Liver (tissue), 9 donors: ENCODE measurements around the gene TGM5. TPM values are rescaled to one million over a fixed set of nuclear protein-coding genes. Genes with fewer than 3 reads are reported as not detected.
"Not testable (repeated sequence)": the region's sequence is repeated elsewhere in the genome, so short reads cannot be mapped to it uniquely, and the experiment has no call there.

Source experiments
- DNase-seq: peaks from one replicate; pipeline ENCODE4 v3.0.0-alpha.2; 2017; ENCODE audit warnings: low spot score
- H3K27ac ChIP-seq, 2 donors: one replicate each; pipeline ENCODE4 v1.7.0; 2013; ENCODE audit warnings: inconsistent platforms in 2 of 2, low read length in 2 of 2, control low read depth in 1 of 2, low read depth in 1 of 2, mild to moderate bottlenecking in 1 of 2
- H3K27me3 ChIP-seq, 4 donors: one replicate each; pipeline versions ENCODE4 v1.6.1 to v1.7.0; 2013; ENCODE audit warnings: low read length in 3 of 4, inconsistent platforms in 1 of 4, mild to moderate bottlenecking in 1 of 4, moderate library complexity in 1 of 4; ENCODE audit not compliant: control insufficient read depth in 4 of 4, insufficient read depth in 4 of 4
- H3K36me3 ChIP-seq, 4 donors: one replicate each; pipeline versions ENCODE4 v1.6.1 to v1.7.0; 2013; ENCODE audit warnings: low read length in 3 of 4, mild to moderate bottlenecking in 3 of 4, low read depth in 1 of 4, moderate library complexity in 1 of 4; ENCODE audit not compliant: control insufficient read depth in 4 of 4, insufficient read depth in 3 of 4
- H3K4me1 ChIP-seq, 4 donors: one replicate each; pipeline versions ENCODE4 v1.6.1 to v1.7.0; 2013; ENCODE audit warnings: low read length in 3 of 4, mild to moderate bottlenecking in 3 of 4, moderate library complexity in 1 of 4; ENCODE audit not compliant: control insufficient read depth in 4 of 4, insufficient read depth in 4 of 4
- H3K4me3 ChIP-seq, 3 donors: one replicate each; pipeline versions ENCODE4 v1.6.1 to v1.7.0; 2013; ENCODE audit warnings: low read length in 3 of 3, control low read depth in 1 of 3, low read depth in 1 of 3, mild to moderate bottlenecking in 1 of 3
- H3K9ac ChIP-seq, 2 donors: one replicate each; pipeline ENCODE4 v1.7.0; 2013; ENCODE audit warnings: low read length in 2 of 2, mild to moderate bottlenecking in 2 of 2, moderate library complexity in 2 of 2, control low read depth in 1 of 2, low read depth in 1 of 2
- H3K9me3 ChIP-seq, 4 donors: one replicate each; pipeline versions ENCODE4 v1.6.1 to v1.7.0; 2013; ENCODE audit warnings: low read length in 3 of 4; ENCODE audit not compliant: control insufficient read depth in 4 of 4
- ATF3 ChIP-seq: IDR thresholded peaks from 2 replicates; pipeline ENCODE4 v1.6.1; 2016; ENCODE audit warnings: antibody characterized with exemption
- EGR1 ChIP-seq, 2 donors: IDR thresholded peaks; 2 replicates each; pipeline ENCODE4 v1.6.1; 2016 to 2018; ENCODE audit warnings: antibody characterized with exemption in 2 of 2, low read depth in 2 of 2
- FOXA1 ChIP-seq: IDR thresholded peaks from 2 replicates; pipeline ENCODE4 v1.6.1; 2016; ENCODE audit warnings: antibody characterized with exemption
- FOXA2 ChIP-seq: IDR thresholded peaks from 2 replicates; pipeline ENCODE4 v1.6.1; 2016; ENCODE audit warnings: antibody characterized with exemption
- GABPA ChIP-seq, 2 donors: IDR thresholded peaks in 1 of 2; conservative IDR thresholded peaks in 1 of 2; 2 replicates each; pipeline ENCODE4 v1.6.1; 2016; ENCODE audit warnings: antibody characterized with exemption in 2 of 2, mild to moderate bottlenecking in 1 of 2, moderate library complexity in 1 of 2
- HNF4G ChIP-seq: IDR thresholded peaks from 2 replicates; pipeline ENCODE4 v1.6.1; 2016; ENCODE audit warnings: antibody characterized with exemption
- JUND ChIP-seq, 2 donors: IDR thresholded peaks; 2 replicates each; pipeline ENCODE4 v1.6.1; 2016; ENCODE audit warnings: antibody characterized with exemption in 2 of 2
- NR2F2 ChIP-seq: IDR thresholded peaks from 2 replicates; pipeline ENCODE4 v1.6.1; 2016; ENCODE audit warnings: antibody characterized with exemption
- RAD21 ChIP-seq, 2 donors: IDR thresholded peaks; 2 replicates each; pipeline ENCODE4 v1.6.1; 2016; ENCODE audit warnings: antibody characterized with exemption in 2 of 2, mild to moderate bottlenecking in 2 of 2
- REST ChIP-seq: IDR thresholded peaks from 2 replicates; pipeline ENCODE4 v1.6.1; 2016; ENCODE audit warnings: antibody characterized with exemption, mild to moderate bottlenecking
- SP1 ChIP-seq: IDR thresholded peaks from 2 replicates; pipeline ENCODE4 v1.6.1; 2018; ENCODE audit warnings: antibody characterized with exemption, mild to moderate bottlenecking
- TAF1 ChIP-seq: conservative IDR thresholded peaks from 2 replicates; pipeline ENCODE4 v1.6.1; 2016; ENCODE audit warnings: antibody characterized with exemption, mild to moderate bottlenecking
- YY1 ChIP-seq: IDR thresholded peaks from 2 replicates; pipeline ENCODE4 v1.6.1; 2016; ENCODE audit warnings: antibody characterized with exemption, mild to moderate bottlenecking
- ZBTB33 ChIP-seq: IDR thresholded peaks from 2 replicates; pipeline ENCODE4 v1.6.1; 2016; ENCODE audit warnings: antibody characterized with exemption
- WGBS: extraction: QIAGEN DNeasy Blood & Tissue Kit; methylation state at CpG from one replicate; pipeline ENCODE4 v1.1.7; 2013; 5-methylcytosine and 5-hydroxymethylcytosine counted together
- polyA plus RNA-seq, 2 donors: library from polyadenylated mRNA; stranded (reverse) in 1 of 2; unstranded in 1 of 2; fragments of 200-250 nt in 1 of 2; fragments of >200 nt in 1 of 2; fragmentation: Nextera tagmentation in 1 of 2; extraction: Ambion mirVana in 1 of 2; gene quantifications; one replicate each; pipeline versions ENCODE4 v1.2.1 to v1.2.3, GENCODE V29; 2013 to 2015
- total RNA-seq, 2 donors: library from RNA; depleted of rRNA; stranded (reverse); fragments of >200 nt; gene quantifications; one replicate each; pipeline ENCODE4 v1.2.3, GENCODE V29; 2014
- donor health status: healthy.
- donor health status: healthy.
- donor health status: healthy.
- donor health status: healthy.
- donor health status: healthy.

TGM5 gene
- total and polyA plus RNA-seq, 4 donors = not detected

- Histone ChIP-seq H3K9me3 (no peaks in the 10 kb centered on the region), H3K27me3 (no peaks in the 10 kb centered on the region), H3K27ac (no peak overlapping the region), H3K36me3 (no peaks in the 10 kb centered on the region), H3K9ac (no peak overlapping the region), H3K4me1 (no peaks in the 10 kb centered on the region), H3K4me3 (no peak overlapping the region)
- no peak for DNase-seq
- TF ChIP-seq TAF1 = no peak
- TF ChIP-seq ZBTB33 = no peak
- TF ChIP-seq NR2F2 = no peak
- TF ChIP-seq GABPA (IDR thresholded peaks at IDR 0.05 in 1 of 2, conservative IDR thresholded peaks at IDR 0.05 in 1 of 2) = no peak
- no peak for TF ChIP-seq FOXA1
- no peak for TF ChIP-seq REST
- TF ChIP-seq JUND (IDR thresholded peaks at IDR 0.05) = no peak
- no peak for TF ChIP-seq RAD21 (IDR thresholded peaks at IDR 0.05)
- 77% methylated on average over 2 of the region's 2 CpGs for WGBS
Measured at GRCh38 chr15:43273243-43273642, 6.5 kb upstream of the TGM5 start.

- not testable (repeated sequence) for H3K9me3 ChIP-seq, H3K36me3 ChIP-seq, DNase-seq, H3K4me1 ChIP-seq, H3K9ac ChIP-seq, H3K27ac ChIP-seq, H3K4me3 ChIP-seq, H3K27me3 ChIP-seq
- 91% methylated on average over 1 of the region's 1 CpG for WGBS
Measured at GRCh38 chr15:43271908-43272307, 5.2 kb upstream of the TGM5 start.

GRCh38 chr15:43270676-43271306 lies 4.1 kb upstream of the TGM5 start:
- H3K27me3 ChIP-seq = no peaks in the 10 kb centered on the region
- H3K4me3 ChIP-seq = no peak overlapping the region
- no peak for DNase-seq
- no peaks in the 10 kb centered on the region for H3K4me1 ChIP-seq
- no peaks in the 10 kb centered on the region for H3K36me3 ChIP-seq
- peak overlapping the region in 1 of 2 donors; percentile 31 for H3K27ac ChIP-seq
- no peaks in the 10 kb centered on the region for H3K9me3 ChIP-seq
- no peak for TF ChIP-seq JUND (IDR thresholded peaks at IDR 0.05)
- TF ChIP-seq FOXA1 = no peak
- no peak for TF ChIP-seq EGR1 (IDR thresholded peaks at IDR 0.05; ENCODE audit: low read depth in 2 of 2)
- TF ChIP-seq FOXA2 = no peak
- no peak for TF ChIP-seq SP1
- no peak for TF ChIP-seq NR2F2
- TF ChIP-seq RAD21 (IDR thresholded peaks at IDR 0.05) = no peak
- no peak for TF ChIP-seq YY1
- no peak for TF ChIP-seq ATF3
- TF ChIP-seq HNF4G = no peak
- no peak for TF ChIP-seq ZBTB33
- no peak overlapping the region for H3K9ac ChIP-seq
- WGBS = 67% methylated on average over 6 of the region's 6 CpGs
